ENCODE measurements around the gene DCPS. TPM values are rescaled to one million over a fixed set of nuclear protein-coding genes. Genes with fewer than 3 reads are reported as not detected.
"Not testable (repeated sequence)": the region's sequence is repeated elsewhere in the genome, so short reads cannot be mapped to it uniquely, and the experiment has no call there.

The DCPS gene
- total RNA-seq, 6 experiments from 2014 or later = 19.0 to 26.6 (median 24.3) TPM

DNA sequence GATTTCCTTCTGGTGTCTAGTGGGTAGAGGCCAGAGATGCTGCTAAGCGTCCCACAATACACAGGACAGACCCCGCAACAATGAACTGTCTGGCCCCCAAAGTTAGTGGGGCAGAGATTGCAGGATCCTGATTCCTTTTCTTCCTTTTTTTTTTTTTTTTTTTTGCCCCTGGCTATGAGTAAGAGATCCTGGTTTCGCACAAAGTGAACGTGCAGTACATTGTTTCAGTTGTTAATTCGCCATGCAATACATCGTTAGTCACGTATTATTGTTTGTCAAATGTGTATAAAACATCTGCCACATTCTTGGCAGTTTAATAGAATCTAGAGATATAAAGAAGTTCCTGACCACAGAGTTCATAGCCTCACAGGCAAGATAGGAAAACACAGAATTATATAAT lies 71.9 kb downstream of the DCPS start:
- peak; percentile 20 for DNase-seq
- Mint-ChIP-seq H3K9me3 (no peaks in the 10 kb centered on the region), H3K36me3 (ENCODE audit: low read depth) (no peaks in the 10 kb centered on the region), H3K27ac (no peak overlapping the region), H3K4me1 (ENCODE audit: low read depth) (peaks cover 34% of the 10 kb centered on the region), H3K27me3 (ENCODE audit: insufficient read depth) (no peaks in the 10 kb centered on the region), H3K4me3 (no peak overlapping the region)
- TF ChIP-seq, protein P1, sequence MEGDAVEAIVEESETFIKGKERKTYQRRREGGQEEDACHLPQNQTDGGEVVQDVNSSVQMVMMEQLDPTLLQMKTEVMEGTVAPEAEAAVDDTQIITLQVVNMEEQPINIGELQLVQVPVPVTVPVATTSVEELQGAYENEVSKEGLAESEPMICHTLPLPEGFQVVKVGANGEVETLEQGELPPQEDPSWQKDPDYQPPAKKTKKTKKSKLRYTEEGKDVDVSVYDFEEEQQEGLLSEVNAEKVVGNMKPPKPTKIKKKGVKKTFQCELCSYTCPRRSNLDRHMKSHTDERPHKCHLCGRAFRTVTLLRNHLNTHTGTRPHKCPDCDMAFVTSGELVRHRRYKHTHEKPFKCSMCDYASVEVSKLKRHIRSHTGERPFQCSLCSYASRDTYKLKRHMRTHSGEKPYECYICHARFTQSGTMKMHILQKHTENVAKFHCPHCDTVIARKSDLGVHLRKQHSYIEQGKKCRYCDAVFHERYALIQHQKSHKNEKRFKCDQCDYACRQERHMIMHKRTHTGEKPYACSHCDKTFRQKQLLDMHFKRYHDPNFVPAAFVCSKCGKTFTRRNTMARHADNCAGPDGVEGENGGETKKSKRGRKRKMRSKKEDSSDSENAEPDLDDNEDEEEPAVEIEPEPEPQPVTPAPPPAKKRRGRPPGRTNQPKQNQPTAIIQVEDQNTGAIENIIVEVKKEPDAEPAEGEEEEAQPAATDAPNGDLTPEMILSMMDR (IDR thresholded peaks at IDR 0.05) = no peak

DNA sequence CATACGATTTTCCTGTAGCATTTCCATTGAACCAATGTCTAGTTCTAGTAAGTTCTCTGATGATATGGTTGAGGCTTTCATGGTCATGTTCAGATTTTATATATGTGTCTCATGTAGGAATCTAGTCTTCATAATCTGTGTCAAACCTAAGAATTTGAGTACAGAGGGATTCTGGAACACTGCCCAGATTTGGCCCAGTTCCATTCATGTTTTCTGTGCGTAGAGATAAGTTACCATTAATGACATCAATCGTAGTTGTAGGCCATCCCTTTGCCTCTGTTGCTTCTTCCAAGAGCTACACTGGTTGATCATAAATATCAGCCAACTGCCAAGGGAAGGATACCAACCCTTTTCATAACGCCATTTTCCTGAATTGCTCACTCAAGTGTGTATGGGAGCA lies 74.9 kb downstream of the DCPS start:
- no peaks in the 10 kb centered on the region for H3K27me3 Mint-ChIP-seq (ENCODE audit: insufficient read depth)
- H3K4me3 Mint-ChIP-seq = no peak overlapping the region
- H3K9me3 Mint-ChIP-seq = no peaks in the 10 kb centered on the region
- DNase-seq = no peak
- TF ChIP-seq, protein P1 (IDR thresholded peaks at IDR 0.05) = no peak
- no peaks in the 10 kb centered on the region for H3K36me3 Mint-ChIP-seq (ENCODE audit: low read depth)
- peaks cover 22% of the 10 kb centered on the region for H3K4me1 Mint-ChIP-seq (ENCODE audit: low read depth)
- H3K27ac Mint-ChIP-seq = no peak overlapping the region

DNA sequence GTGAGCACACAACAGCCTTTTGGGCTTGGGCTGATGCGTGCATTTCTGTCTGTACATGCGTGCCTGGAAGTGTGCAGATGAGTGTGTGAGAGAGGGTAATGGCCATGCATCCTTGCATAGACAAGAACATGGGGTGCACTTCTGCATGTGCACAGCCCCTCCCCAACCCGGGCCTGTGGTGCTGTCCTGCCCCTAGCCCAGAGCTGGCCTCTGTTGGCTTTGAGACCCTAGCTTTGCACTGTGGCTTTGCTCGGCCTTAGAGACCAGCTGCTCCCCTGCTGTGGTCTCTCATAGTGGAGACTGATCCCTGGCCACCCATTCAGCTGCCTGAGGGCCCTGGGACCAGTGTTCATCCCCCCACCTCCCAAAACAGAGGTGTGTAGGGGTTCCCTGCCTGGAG lies 77.0 kb downstream of the DCPS start:
- H3K9me3 Mint-ChIP-seq = no peaks in the 10 kb centered on the region
- H3K27me3 Mint-ChIP-seq (ENCODE audit: insufficient read depth) = peaks cover 2% of the 10 kb centered on the region; the same call in 1 of the 2 replicates
- no peak overlapping the region for H3K27ac Mint-ChIP-seq
- TF ChIP-seq, protein P1 (IDR thresholded peaks at IDR 0.05) = no peak
- H3K4me1 Mint-ChIP-seq (ENCODE audit: low read depth) = peaks cover 7% of the 10 kb centered on the region
- no peaks in the 10 kb centered on the region for H3K36me3 Mint-ChIP-seq (ENCODE audit: low read depth)
- no peak for DNase-seq
- H3K4me3 Mint-ChIP-seq = no peak overlapping the region

DNA sequence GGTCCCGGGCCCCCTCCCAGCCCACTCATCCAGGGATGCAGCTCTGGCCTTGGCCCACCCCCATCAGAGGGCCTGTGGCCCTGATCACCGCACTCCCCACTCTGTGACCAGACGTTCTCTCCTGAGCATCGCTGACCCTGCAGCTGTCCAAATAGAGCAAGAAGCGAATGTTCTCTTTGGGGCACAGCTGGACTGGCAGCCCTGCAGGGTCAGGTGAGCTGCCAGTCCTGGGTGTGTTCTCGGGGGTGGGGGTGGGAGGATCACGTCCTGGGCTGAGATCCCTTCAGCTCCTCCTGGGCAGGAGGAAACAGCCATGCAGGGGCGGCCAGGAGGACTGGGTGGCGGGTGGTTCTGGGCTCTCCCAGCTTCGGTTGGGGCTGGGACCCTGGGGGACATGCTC lies 78.1 kb downstream of the DCPS start:
- H3K27me3 Mint-ChIP-seq (ENCODE audit: insufficient read depth); H3K4me3 Mint-ChIP-seq; H3K4me1 Mint-ChIP-seq (ENCODE audit: low read depth); H3K27ac Mint-ChIP-seq; H3K36me3 Mint-ChIP-seq (ENCODE audit: low read depth); H3K9me3 Mint-ChIP-seq; DNase-seq: not testable (repeated sequence)

DNA sequence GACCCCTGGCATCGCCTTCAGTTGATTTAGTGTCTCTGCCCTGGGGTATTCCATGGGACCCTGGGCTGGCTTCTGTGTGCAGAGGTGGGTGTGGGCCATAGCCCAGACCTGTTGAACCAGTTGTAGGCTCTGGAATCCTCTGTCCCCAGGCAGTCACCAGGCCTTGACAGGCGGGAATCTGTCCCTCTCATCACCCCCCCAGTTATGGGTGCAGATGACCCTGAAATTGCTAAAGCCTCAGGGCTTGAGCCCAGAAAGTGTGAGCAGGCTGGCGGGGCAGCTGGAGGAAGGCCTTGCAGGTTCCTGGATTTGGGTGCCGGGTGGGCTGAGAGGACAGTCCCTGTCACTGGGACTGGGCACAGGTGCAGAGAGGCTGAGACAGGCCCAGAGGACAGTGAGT lies 78.8 kb downstream of the DCPS start:
- H3K4me1 Mint-ChIP-seq (ENCODE audit: low read depth); H3K4me3 Mint-ChIP-seq; H3K27me3 Mint-ChIP-seq (ENCODE audit: insufficient read depth); H3K9me3 Mint-ChIP-seq; H3K27ac Mint-ChIP-seq; H3K36me3 Mint-ChIP-seq (ENCODE audit: low read depth); DNase-seq: not testable (repeated sequence)

DNA sequence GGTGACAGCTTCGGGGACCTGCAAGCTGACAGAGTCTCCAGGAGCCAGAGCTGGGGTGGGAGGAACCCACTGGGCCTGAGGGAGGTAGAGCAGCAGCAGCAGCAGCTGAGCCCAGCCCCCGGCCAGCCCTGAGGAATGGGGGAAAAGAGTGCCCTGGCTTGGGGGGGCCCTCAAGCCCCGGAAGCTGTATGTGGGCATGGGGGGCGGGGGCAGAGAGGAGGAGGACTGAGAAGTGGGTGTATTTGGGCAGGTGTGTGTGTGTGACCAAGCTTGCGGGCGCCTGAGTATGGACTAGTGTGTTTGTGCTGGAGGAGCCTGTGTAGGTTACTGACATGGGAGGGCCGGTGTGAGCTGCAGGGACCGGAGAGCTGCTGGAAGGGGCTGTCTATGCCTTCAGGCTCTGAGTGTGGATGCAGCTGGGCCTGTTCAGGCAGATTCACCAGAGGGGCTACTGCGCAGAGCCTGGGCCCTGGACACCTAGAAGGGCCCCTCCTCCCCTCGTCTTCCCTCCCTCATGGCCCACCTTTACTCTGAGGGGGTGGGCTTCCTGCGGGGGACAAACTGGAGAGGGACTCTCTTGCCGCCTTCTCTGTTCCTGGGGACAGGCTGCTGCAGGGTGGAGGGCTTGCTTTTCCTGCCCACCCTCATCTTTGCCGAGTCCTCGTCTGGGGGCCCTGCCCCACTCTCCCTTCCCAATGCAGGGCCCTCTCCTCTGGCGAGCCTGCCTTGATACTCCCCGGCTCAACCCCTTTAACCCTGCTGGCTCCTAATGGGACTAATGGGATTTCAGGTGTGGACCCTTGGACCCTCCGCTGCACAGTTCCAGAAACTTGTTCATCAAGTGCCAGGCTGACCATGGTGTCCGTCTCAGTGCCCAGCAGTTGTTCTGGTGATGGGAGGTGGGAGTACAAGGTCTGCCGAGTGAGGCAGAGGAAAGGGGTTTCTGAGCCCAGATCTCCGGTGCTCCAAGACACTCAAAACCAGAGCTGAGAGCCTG lies 79.8 kb downstream of the DCPS start:
- Mint-ChIP-seq H3K27ac (no peak overlapping the region), H3K4me1 (ENCODE audit: low read depth) (no peaks in the 10 kb centered on the region), H3K36me3 (ENCODE audit: low read depth) (no peaks in the 10 kb centered on the region), H3K27me3 (ENCODE audit: insufficient read depth) (peaks cover 2% of the 10 kb centered on the region; the same call in 1 of the 2 replicates), H3K4me3 (no peak overlapping the region), H3K9me3 (no peaks in the 10 kb centered on the region)
- DNase-seq = no peak
- TF ChIP-seq, protein P1 (IDR thresholded peaks at IDR 0.05) = no peak
